NCI-H226 (cell line): ENCODE data around the gene STX2.
A peak's percentile ranks its signal among the peaks of the same experiment; 100 is the strongest.
"Not testable (repeated sequence)": the region's sequence is repeated elsewhere in the genome, so short reads cannot be mapped to it uniquely, and the experiment has no call there.

Experiments used
- DNase-seq: peaks from one replicate; pipeline ENCODE4 v3.0.0-alpha.2; 2015

STX2 gene

GRCh38 chr12:130761537-130762318 lies 77.3 kb downstream of the STX2 start:
- no peak for DNase-seq

GRCh38 chr12:130754234-130754901 lies 84.7 kb downstream of the STX2 start:
- DNase-seq = no peak

- DNase-seq = no peak
These were observed 86.3 kb downstream of the STX2 start for GRCh38 chr12:130752692-130753230.

- not testable (repeated sequence) for DNase-seq
These were observed 87.0 kb downstream of the STX2 start for GRCh38 chr12:130752037-130752436.

- DNase-seq = no peak
These were observed 90.3 kb downstream of the STX2 start for GRCh38 chr12:130748786-130749185.

GRCh38 chr12:130747867-130748740 lies 90.9 kb downstream of the STX2 start:
- peak; percentile 22 for DNase-seq

- DNase-seq = no peak
These were observed 92.5 kb downstream of the STX2 start for GRCh38 chr12:130746546-130746945.

- no peak for DNase-seq
These were observed 93.1 kb downstream of the STX2 start for GRCh38 chr12:130745921-130746320.

- DNase-seq = no peak
These were observed 94.8 kb downstream of the STX2 start for GRCh38 chr12:130744274-130744673.

- no peak for DNase-seq
These were observed 95.4 kb downstream of the STX2 start for GRCh38 chr12:130743606-130744005.

GRCh38 chr12:130743176-130743575 lies 95.9 kb downstream of the STX2 start:
- DNase-seq = no peak

GRCh38 chr12:130742716-130743115 lies 96.3 kb downstream of the STX2 start:
- DNase-seq = no peak

- DNase-seq = no peak
These were observed 96.9 kb downstream of the STX2 start for GRCh38 chr12:130742112-130742511.
